Motor neuron (in vitro differentiated cells): ENCODE measurements around the gene RPS13. TPM values are rescaled to one million over a fixed set of nuclear protein-coding genes. Genes with fewer than 3 reads are reported as not detected.
A peak's percentile ranks its signal among the peaks of the same experiment; 100 is the strongest.
"Not testable (repeated sequence)": the region's sequence is repeated elsewhere in the genome, so short reads cannot be mapped to it uniquely, and the experiment has no call there.

Experiments used
- ATAC-seq, 8 experiments: fragments of 200-7000 bp; cut with Tn5 transposase; replicated peaks in 6 of 8; 2 replicates each; pipeline ENCODE4 v1.8.0; 2021; ENCODE audit warnings: mild to moderate bottlenecking in 8 of 8, moderate library complexity in 8 of 8
- H3K27ac ChIP-seq, 2 donors: fragments of 250-450 bp; sonication (Bioruptor Pico); 2 replicates each; pipeline ENCODE4 v1.9.0; 2021; ENCODE audit warnings: antibody characterized with exemption in 2 of 2, mild to moderate bottlenecking in 2 of 2, moderate library complexity in 1 of 2
- H3K4me1 ChIP-seq, 2 donors: fragments of 250-450 bp; sonication (Bioruptor Pico); replicated peaks in 1 of 2; 2 replicates each; pipeline ENCODE4 v1.6.1; 2021; ENCODE audit warnings: antibody characterized with exemption in 2 of 2, mild to moderate bottlenecking in 2 of 2, moderate library complexity in 1 of 2
- H3K4me3 ChIP-seq, 5 donors: fragments of 250-450 bp; sonication (Bioruptor Pico); 2 replicates each; pipeline ENCODE4 v1.9.0; 2021; ENCODE audit warnings: antibody characterized with exemption in 5 of 5, mild to moderate bottlenecking in 5 of 5, moderate library complexity in 4 of 5
- WGBS, 10 experiments: fragments of 450-650 bp; shearing (Covaris generic); methylation state at CpG; one replicate each; pipeline ENCODE4 v1.0.0; 2022; 5-methylcytosine and 5-hydroxymethylcytosine counted together
- in situ Hi-C, 9 experiments: fragments of 400-800 bp; cut with MboI; loops; one replicate each; pipeline ENCODE4 v1.15.0; 2021; ENCODE audit warnings: low sequenced_read_pairs in 9 of 9, low pct_unique_long_range_greater_than_20kb in 2 of 9; ENCODE audit not compliant: unreplicated experiment in 9 of 9
- total RNA-seq, 8 experiments: library from RNA; unstranded; fragments of 300-600 nt; gene quantifications; 2 replicates each; pipeline versions ENCODE4 v1.2.3 to v1.2.4, GENCODE V29; 2022

RPS13 gene
- 1,000 to 10,000 TPM in 7 of 8 experiments, 100 to 1,000 TPM in 1; 899 to 2,683 (median 1,773) TPM for total RNA-seq

GRCh38 chr11:17077520-17078401 lies at the start of gene RPS13:
TSS of gene RPS13 (minus strand) at chr11:17077667. CDS start at chr11:17077641, 26 bp downstream.
- Histone ChIP-seq H3K27ac (peak within 1 kb of the TSS; percentile 92 to 96), H3K4me3 (peak within 1 kb of the TSS; percentile 72 to 89 (median 86)), H3K4me1 (peaks cover 12 to 18% of the 10 kb centered on the region in 2 donors)
- 0 to 4% (median 0%) methylated on average over 4 to 18 of the region's 55 CpGs for WGBS, 10 experiments
- in situ Hi-C loops: loop anchor here in 2 of 9 experiments (25.0 kb wide), 2 partner anchors 265 to 290 kb away; no protein-coding TSS in a partner anchor
- ATAC-seq: peak; percentile 87 to 97 (median 96)

- 78 to 100% (median 96%) methylated on average over 1 to 2 of the region's 2 CpGs for WGBS, 10 experiments
- Histone ChIP-seq H3K4me3 (no peak overlapping the region), H3K27ac (no peak overlapping the region), H3K4me1 (no peaks in the 10 kb centered on the region)
- no peak for ATAC-seq
- in situ Hi-C loops: no loop called here
These were observed 44.5 kb upstream of the RPS13 start for GRCh38 chr11:17121981-17122380.

- no peaks in the 10 kb centered on the region for H3K4me1 ChIP-seq
- ATAC-seq: no peak
- WGBS, 10 experiments: 83 to 100% (median 98%) methylated on average over 2 to 4 of the region's 4 CpGs; no CpG with 5 or more reads in 1 of the 10 experiments
- no peak overlapping the region for H3K4me3 ChIP-seq
- in situ Hi-C loops: no loop called here
- no peak overlapping the region for H3K27ac ChIP-seq
These were observed 39.8 kb upstream of the RPS13 start for GRCh38 chr11:17117262-17117661.

GRCh38 chr11:17116117-17116516 lies 38.6 kb upstream of the RPS13 start:
- ATAC-seq: peak in 2 of 8 experiments; percentile 35 to 52
- 29 to 100% (median 83%) methylated on average over 1 of the region's 1 CpG; no CpG with 5 or more reads in 1 of the 10 experiments for WGBS, 10 experiments

GRCh38 chr11:17107745-17108144 lies 30.3 kb upstream of the RPS13 start:
- in situ Hi-C loops, H3K4me1 ChIP-seq, H3K4me3 ChIP-seq, H3K27ac ChIP-seq: not testable (repeated sequence)
- peak in 4 of 8 experiments; percentile 20 to 37 (median 34) for ATAC-seq
- WGBS, 10 experiments: 83 to 94% (median 86%) methylated on average over 1 to 6 of the region's 6 CpGs; no CpG with 5 or more reads in 4 of the 10 experiments

More at GRCh38 chr11:17116117-17116516, 38.6 kb upstream of the RPS13 start:
- in situ Hi-C loops: no loop called here
- no peak overlapping the region for H3K4me3 ChIP-seq
- H3K4me1 ChIP-seq: no peaks in the 10 kb centered on the region
- H3K27ac ChIP-seq: no peak overlapping the region

GRCh38 chr11:17105404-17106040 lies 28.1 kb upstream of the RPS13 start:
- H3K4me3 ChIP-seq, H3K27ac ChIP-seq, ATAC-seq, in situ Hi-C loops, H3K4me1 ChIP-seq: not testable (repeated sequence)
- 60 to 100% (median 88%) methylated on average over 1 to 8 of the region's 9 CpGs; no CpG with 5 or more reads in 3 of the 10 experiments for WGBS, 10 experiments

GRCh38 chr11:17102462-17102861 lies 25.0 kb upstream of the RPS13 start:
- H3K4me3 ChIP-seq: no peak overlapping the region
- H3K4me1 ChIP-seq: no peaks in the 10 kb centered on the region
- in situ Hi-C loops: no loop called here
- ATAC-seq: no peak
- 10 to 100% (median 95%) methylated on average over 1 to 5 of the region's 5 CpGs; no CpG with 5 or more reads in 2 of the 10 experiments for WGBS, 10 experiments
- no peak overlapping the region for H3K27ac ChIP-seq

- 78 to 100% (median 90%) methylated on average over 1 to 4 of the region's 6 CpGs; no CpG with 5 or more reads in 4 of the 10 experiments for WGBS, 10 experiments
- no peak overlapping the region for H3K27ac ChIP-seq
- no peaks in the 10 kb centered on the region for H3K4me1 ChIP-seq
- H3K4me3 ChIP-seq: no peak overlapping the region
- in situ Hi-C loops: loop anchor here in 2 of 9 experiments (25.0 kb wide), 2 partner anchors 286 to 311 kb away; no protein-coding TSS in a partner anchor
- ATAC-seq: no peak
These were observed 21.2 kb upstream of the RPS13 start for GRCh38 chr11:17098658-17099057.

- in situ Hi-C loops: loop anchor here in 2 of 9 experiments (25.0 kb wide), 2 partner anchors 286 to 311 kb away; no protein-coding TSS in a partner anchor
These were observed 20.6 kb upstream of the RPS13 start for GRCh38 chr11:17098038-17098437.

GRCh38 chr11:17085976-17086375 lies 8.5 kb upstream of the RPS13 start:
- H3K4me1 ChIP-seq, ATAC-seq, H3K27ac ChIP-seq, H3K4me3 ChIP-seq: not testable (repeated sequence)
- WGBS, 10 experiments: 47 to 100% (median 89%) methylated on average over 1 to 10 of the region's 16 CpGs
- in situ Hi-C loops: loop anchor here in 2 of 9 experiments (25.0 kb wide), 2 partner anchors 274 to 299 kb away; no protein-coding TSS in a partner anchor

More at GRCh38 chr11:17098038-17098437, 20.6 kb upstream of the RPS13 start:
- 89 to 100% (median 100%) methylated on average over 1 of the region's 1 CpG; no CpG with 5 or more reads in 6 of the 10 experiments for WGBS, 10 experiments
- ATAC-seq: no peak
- Histone ChIP-seq H3K27ac (no peak overlapping the region), H3K4me3 (no peak overlapping the region), H3K4me1 (no peaks in the 10 kb centered on the region)

- Histone ChIP-seq H3K4me3 (peak overlapping the region; percentile 72 to 89 (median 86)), H3K27ac (peak overlapping the region; percentile 92 to 96), H3K4me1 (peaks cover 12 to 18% of the 10 kb centered on the region in 2 donors)
- WGBS, 10 experiments: 0% methylated on average over 6 to 17 of the region's 20 CpGs; no CpG with 5 or more reads in 6 of the 10 experiments
- in situ Hi-C loops: loop anchor here in 2 of 9 experiments (25.0 kb wide), 2 partner anchors 265 to 290 kb away; no protein-coding TSS in a partner anchor
- peak in 7 of 8 experiments; percentile 5 to 32 (median 20) for ATAC-seq
These were observed 287 bp downstream of the RPS13 start for GRCh38 chr11:17077240-17077519.

- in situ Hi-C loops: loop anchor here in 2 of 9 experiments (25.0 kb wide), 2 partner anchors 264 to 289 kb away; no protein-coding TSS in a partner anchor
- peak overlapping the region; percentile 72 to 89 (median 86) for H3K4me3 ChIP-seq
- ATAC-seq: peak in 2 of 8 experiments; percentile 1 to 2
- peaks cover 12 to 18% of the 10 kb centered on the region in 2 donors for H3K4me1 ChIP-seq
- 0 to 21% (median 2%) methylated on average over 3 to 10 of the region's 15 CpGs; no CpG with 5 or more reads in 1 of the 10 experiments for WGBS, 10 experiments
- peak overlapping the region; percentile 92 to 96 for H3K27ac ChIP-seq
These were observed 789 bp downstream of the RPS13 start for GRCh38 chr11:17076517-17077239.
